H9 (cell line): ENCODE results near the gene GPD2. TPM values are rescaled to one million over a fixed set of nuclear protein-coding genes. Genes with fewer than 3 reads are reported as not detected.

Source experiments
- DNase-seq: peaks from one replicate; pipeline ENCODE4 v3.0.0-alpha.2; 2017
- H2AFZ ChIP-seq: one replicate; pipeline ENCODE4 v1.6.1; 2013; ENCODE audit warnings: mild to moderate bottlenecking, low read length, control low read depth, moderate library complexity
- H2AK5ac ChIP-seq: 2 replicates; pipeline ENCODE4 v1.6.1; 2013; ENCODE audit warnings: low read length, control low read depth, mixed read lengths; ENCODE audit not compliant: insufficient read length
- H2BK120ac ChIP-seq: one replicate; pipeline ENCODE4 v1.6.1; 2013; ENCODE audit warnings: low read depth, mild to moderate bottlenecking, low read length, control low read depth, inconsistent platforms; ENCODE audit not compliant: poor library complexity, severe bottlenecking
- H2BK12ac ChIP-seq: 2 replicates; pipeline ENCODE4 v1.6.1; 2013; ENCODE audit warnings: low read length, control low read depth, mixed read lengths, low read depth; ENCODE audit not compliant: insufficient read length
- H2BK15ac ChIP-seq: 2 replicates; pipeline ENCODE4 v1.6.1; 2013; ENCODE audit warnings: low read depth, low read length, control low read depth
- H2BK20ac ChIP-seq: one replicate; pipeline ENCODE4 v1.6.1; 2013; ENCODE audit warnings: low read depth, mild to moderate bottlenecking, low read length, control low read depth, inconsistent platforms; ENCODE audit not compliant: poor library complexity, severe bottlenecking
- H2BK5ac ChIP-seq: 2 replicates; pipeline ENCODE4 v1.6.1; 2013; ENCODE audit warnings: low read length, control low read depth, mixed read lengths; ENCODE audit not compliant: insufficient read length
- H3K14ac ChIP-seq: 2 replicates; pipeline ENCODE4 v1.6.1; 2013; ENCODE audit warnings: low read length, control low read depth; ENCODE audit not compliant: insufficient read depth
- H3K18ac ChIP-seq: 2 replicates; pipeline ENCODE4 v1.6.1; 2013; ENCODE audit warnings: low read depth, mild to moderate bottlenecking, mixed read lengths, low read length, control low read depth; ENCODE audit not compliant: insufficient read length
- H3K23ac ChIP-seq: 2 replicates; pipeline ENCODE4 v1.6.1; 2013; ENCODE audit warnings: low read length, control low read depth, mixed read lengths, low read depth; ENCODE audit not compliant: insufficient read length
- H3K23me2 ChIP-seq: 2 replicates; pipeline ENCODE4 v1.6.1; 2013; ENCODE audit warnings: low read depth, mild to moderate bottlenecking, mixed read lengths, low read length, control low read depth; ENCODE audit not compliant: insufficient read length, poor library complexity, severe bottlenecking
- H3K27ac ChIP-seq: 2 replicates; pipeline ENCODE4 v1.5.1; 2013; ENCODE audit warnings: low read length, control low read depth, mixed read lengths, low read depth; ENCODE audit not compliant: insufficient read length
- H3K27me3 ChIP-seq: 2 replicates; pipeline ENCODE4 v1.6.1; 2013; ENCODE audit warnings: low read length, control low read depth, inconsistent platforms; ENCODE audit not compliant: insufficient read depth
- H3K4ac ChIP-seq: 2 replicates; pipeline ENCODE4 v1.6.1; 2013; ENCODE audit warnings: low read depth, mild to moderate bottlenecking, control low read depth, inconsistent platforms, low read length, moderate library complexity
- H3K4me1 ChIP-seq: 2 replicates; pipeline ENCODE4 v1.6.1; 2013; ENCODE audit warnings: low read length, control low read depth, inconsistent platforms; ENCODE audit not compliant: insufficient read depth
- H3K4me2 ChIP-seq: 2 replicates; pipeline ENCODE4 v1.6.1; 2013; ENCODE audit warnings: low read length, control low read depth, mixed read lengths; ENCODE audit not compliant: insufficient read length, insufficient read depth
- H3K56ac ChIP-seq: 2 replicates; pipeline ENCODE4 v1.6.1; 2013; ENCODE audit warnings: low read depth, mild to moderate bottlenecking, mixed read lengths, low read length, control low read depth; ENCODE audit not compliant: insufficient read length
- H3K79me1 ChIP-seq: 2 replicates; pipeline ENCODE4 v1.6.1; 2013; ENCODE audit warnings: low read depth, mild to moderate bottlenecking, moderate library complexity, low read length, control low read depth, inconsistent platforms; ENCODE audit not compliant: insufficient read depth, poor library complexity, severe bottlenecking
- H3K79me2 ChIP-seq: 2 replicates; pipeline ENCODE4 v1.6.1; 2013; ENCODE audit warnings: low read length, control low read depth, inconsistent platforms; ENCODE audit not compliant: insufficient read depth
- H3K9ac ChIP-seq: 2 replicates; pipeline ENCODE4 v1.6.1; 2013; ENCODE audit warnings: low read length, control low read depth, mixed read lengths; ENCODE audit not compliant: insufficient read length; ENCODE audit errors: extremely low read depth
- H3K9me3 ChIP-seq: one replicate; pipeline ENCODE4 v1.6.1; 2013; ENCODE audit warnings: low read depth, low read length, inconsistent platforms; ENCODE audit not compliant: control insufficient read depth
- H3T11ph ChIP-seq: one replicate; pipeline ENCODE4 v1.6.1; 2013; ENCODE audit warnings: mild to moderate bottlenecking, low read length, control low read depth, inconsistent platforms
- H4K20me1 ChIP-seq: one replicate; pipeline ENCODE4 v1.6.1; 2013; ENCODE audit not compliant: control insufficient read depth, insufficient read length, insufficient read depth
- H4K5ac ChIP-seq: 2 replicates; pipeline ENCODE4 v1.6.1; 2013; ENCODE audit warnings: low read depth, mild to moderate bottlenecking, mixed read lengths, low read length, control low read depth; ENCODE audit not compliant: insufficient read length
- H4K8ac ChIP-seq: replicated peaks from 2 replicates; pipeline ENCODE4 v1.6.1; 2013; ENCODE audit warnings: low read length, control low read depth, mixed read lengths, low read depth; ENCODE audit not compliant: insufficient read length
- H4K91ac ChIP-seq: 2 replicates; pipeline ENCODE4 v1.6.1; 2013; ENCODE audit warnings: low read depth, mild to moderate bottlenecking, moderate library complexity, mixed read lengths, low read length, control low read depth; ENCODE audit not compliant: insufficient read length
- H3K27ac Mint-ChIP-seq, 3 experiments: 2 replicates in 2 of 3; 3 replicates in 1 of 3; pipeline ENCODE4 v1.8.0; 2020 to 2021; ENCODE audit warnings: mixed read lengths in 3 of 3, mild to moderate bottlenecking in 1 of 3, moderate library complexity in 1 of 3
- H3K27me3 Mint-ChIP-seq: 2 replicates; pipeline ENCODE4 v1.8.0; 2021; ENCODE audit warnings: low read depth, mild to moderate bottlenecking, moderate library complexity, mixed read lengths
- H3K36me3 Mint-ChIP-seq, 3 experiments: 2 replicates in 2 of 3; 3 replicates in 1 of 3; pipeline ENCODE4 v1.8.0; 2020 to 2021; ENCODE audit warnings: low read depth in 3 of 3, mixed read lengths in 3 of 3; ENCODE audit not compliant: insufficient read depth in 1 of 3
- H3K4me1 Mint-ChIP-seq, 2 experiments: 2 replicates each; pipeline ENCODE4 v1.8.0; 2020; ENCODE audit warnings: mixed read lengths in 2 of 2
- H3K4me3 Mint-ChIP-seq, 2 experiments: 2 replicates in 1 of 2; 3 replicates in 1 of 2; pipeline ENCODE4 v1.8.0; 2020 to 2021; ENCODE audit warnings: mild to moderate bottlenecking in 2 of 2, mixed read lengths in 2 of 2, moderate library complexity in 1 of 2
- H3K9me3 Mint-ChIP-seq, 2 experiments: 2 replicates in 1 of 2; 3 replicates in 1 of 2; pipeline ENCODE4 v1.8.0; 2020; ENCODE audit warnings: mild to moderate bottlenecking in 2 of 2, mixed read lengths in 2 of 2, moderate library complexity in 1 of 2
- WGBS: extraction: QIAGEN DNeasy Blood & Tissue Kit; methylation state at CpG from one replicate; pipeline ENCODE4 v1.1.7; 2013; ENCODE audit warnings: missing lambda C conversion rate, low lambda C conversion rate, mixed read lengths; ENCODE audit not compliant: insufficient read length; ENCODE audit errors: extremely low coverage; 5-methylcytosine and 5-hydroxymethylcytosine counted together
- total RNA-seq: library from RNA; stranded (reverse); gene quantifications from 2 replicates; pipeline ENCODE4 v1.2.1, GENCODE V29; 2021
- TF ChIP-seq, protein P1 (sequence below): fragments of 200-600 bp; sonication (generic); conservative IDR thresholded peaks from 3 replicates; pipeline ENCODE4 v1.8.0; 2021; ENCODE audit warnings: antibody characterized with exemption, mild to moderate bottlenecking

Gene GPD2
- total RNA-seq, 1 experiment from 2014 or later, result 46.0 TPM

DNA sequence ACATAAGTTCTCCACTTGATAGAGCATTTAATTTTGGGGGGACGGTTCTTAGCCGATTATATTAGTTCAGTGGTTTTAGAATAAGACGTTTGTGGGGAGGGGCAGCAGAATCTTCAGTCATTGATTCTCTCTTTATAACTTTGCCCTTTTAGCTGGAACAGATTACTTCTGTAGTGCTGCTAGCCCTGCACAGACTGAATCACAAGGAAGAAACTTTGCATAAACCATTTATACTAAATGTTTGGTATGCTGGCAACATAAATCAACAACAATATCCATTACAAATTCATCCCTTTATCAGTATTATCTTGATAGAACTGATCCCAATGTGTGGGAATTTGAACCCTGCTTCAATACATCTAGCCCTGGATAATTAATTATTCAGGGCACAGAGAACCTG lies 112.2 kb downstream of the GPD2 start:
- H3K9me3 Mint-ChIP-seq, result peaks cover 0 to 1% of the 10 kb centered on the region in 2 experiments; a peak in 2 of 5 replicates
- H3K27me3 Mint-ChIP-seq, result no peaks in the 10 kb centered on the region
- no peak overlapping the region for H2BK12ac ChIP-seq
- DNase-seq, result no peak
- no peak overlapping the region for H3T11ph ChIP-seq
- no peak overlapping the region for H3K14ac ChIP-seq
- H3K9me3 ChIP-seq, result no peaks in the 10 kb centered on the region
- no peak overlapping the region for H3K9ac ChIP-seq
- H3K23me2 ChIP-seq, result no peaks in the 10 kb centered on the region
- no peak overlapping the region for H2BK15ac ChIP-seq
- H3K23ac ChIP-seq, result no peak overlapping the region
- H3K36me3 Mint-ChIP-seq, result no peaks in the 10 kb centered on the region; a peak in 4 of 7 replicates
- H3K27ac Mint-ChIP-seq, result peak overlapping the region in 1 of 3 experiments; percentile 59; a peak in 1 of 7 replicates
- H2BK5ac ChIP-seq, result no peak overlapping the region
- H2BK120ac ChIP-seq, result no peak overlapping the region
- H3K4me3 Mint-ChIP-seq, result no peak overlapping the region
- no peaks in the 10 kb centered on the region for H3K79me1 ChIP-seq
- H3K4ac ChIP-seq, result no peak overlapping the region
- no peaks in the 10 kb centered on the region for H4K20me1 ChIP-seq
- no peak overlapping the region for H4K8ac ChIP-seq
- no peak overlapping the region for H4K5ac ChIP-seq
- TF ChIP-seq, protein P1, sequence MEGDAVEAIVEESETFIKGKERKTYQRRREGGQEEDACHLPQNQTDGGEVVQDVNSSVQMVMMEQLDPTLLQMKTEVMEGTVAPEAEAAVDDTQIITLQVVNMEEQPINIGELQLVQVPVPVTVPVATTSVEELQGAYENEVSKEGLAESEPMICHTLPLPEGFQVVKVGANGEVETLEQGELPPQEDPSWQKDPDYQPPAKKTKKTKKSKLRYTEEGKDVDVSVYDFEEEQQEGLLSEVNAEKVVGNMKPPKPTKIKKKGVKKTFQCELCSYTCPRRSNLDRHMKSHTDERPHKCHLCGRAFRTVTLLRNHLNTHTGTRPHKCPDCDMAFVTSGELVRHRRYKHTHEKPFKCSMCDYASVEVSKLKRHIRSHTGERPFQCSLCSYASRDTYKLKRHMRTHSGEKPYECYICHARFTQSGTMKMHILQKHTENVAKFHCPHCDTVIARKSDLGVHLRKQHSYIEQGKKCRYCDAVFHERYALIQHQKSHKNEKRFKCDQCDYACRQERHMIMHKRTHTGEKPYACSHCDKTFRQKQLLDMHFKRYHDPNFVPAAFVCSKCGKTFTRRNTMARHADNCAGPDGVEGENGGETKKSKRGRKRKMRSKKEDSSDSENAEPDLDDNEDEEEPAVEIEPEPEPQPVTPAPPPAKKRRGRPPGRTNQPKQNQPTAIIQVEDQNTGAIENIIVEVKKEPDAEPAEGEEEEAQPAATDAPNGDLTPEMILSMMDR, result no peak
- H3K4me1 Mint-ChIP-seq, result peaks cover 11 to 18% of the 10 kb centered on the region in 2 experiments
- H3K4me2 ChIP-seq, result no peak overlapping the region
- no peak overlapping the region for H3K27ac ChIP-seq
- no peak overlapping the region for H3K18ac ChIP-seq
- H3K27me3 ChIP-seq, result no peaks in the 10 kb centered on the region
- H3K4me1 ChIP-seq, result peaks cover 4% of the 10 kb centered on the region; the same call in 1 of the 2 replicates
- no peaks in the 10 kb centered on the region for H3K79me2 ChIP-seq
- H2AFZ ChIP-seq, result no peak overlapping the region
- no peak overlapping the region for H4K91ac ChIP-seq
- no peak overlapping the region for H3K56ac ChIP-seq
- no CpG with 5 or more reads among the region's 3 CpGs for WGBS
- no peak overlapping the region for H2BK20ac ChIP-seq
- H2AK5ac ChIP-seq, result no peak overlapping the region
